COLO668 (cell line): Measurements from ENCODE around the gene ITSN1.
"Not testable (repeated sequence)": the region's sequence is repeated elsewhere in the genome, so short reads cannot be mapped to it uniquely, and the experiment has no call there.

Source experiments
- DNase-seq: peaks from one replicate; lab custom pipeline; 2025; ENCODE audit not compliant: unreplicated experiment; lab: John Stamatoyannopoulos, UW

The ITSN1 gene

GRCh38 chr21:33729139-33729538 is 86.8 kb downstream of the ITSN1 start:
- DNase-seq, result not testable (repeated sequence)

DNA sequence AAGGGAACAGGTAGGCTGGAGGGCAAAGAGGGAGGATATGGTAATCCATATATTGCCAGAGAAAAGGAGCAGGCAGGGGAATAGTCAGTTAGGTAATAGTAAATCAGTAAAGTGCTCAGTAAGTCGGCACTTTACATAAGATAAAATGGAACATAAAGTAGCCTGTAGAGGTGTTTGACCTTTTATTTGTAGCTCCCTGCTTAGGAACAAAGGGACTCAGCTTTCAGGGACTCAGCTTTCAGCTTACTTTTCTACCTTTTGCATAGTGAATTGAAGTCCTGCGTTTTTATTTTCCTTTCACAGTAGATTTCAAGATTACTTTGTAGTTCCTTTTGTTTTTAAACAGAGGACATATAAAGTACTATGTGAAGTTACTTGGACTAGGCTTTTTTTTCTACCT is 87.3 kb downstream of the ITSN1 start:
- no peak for DNase-seq

DNA sequence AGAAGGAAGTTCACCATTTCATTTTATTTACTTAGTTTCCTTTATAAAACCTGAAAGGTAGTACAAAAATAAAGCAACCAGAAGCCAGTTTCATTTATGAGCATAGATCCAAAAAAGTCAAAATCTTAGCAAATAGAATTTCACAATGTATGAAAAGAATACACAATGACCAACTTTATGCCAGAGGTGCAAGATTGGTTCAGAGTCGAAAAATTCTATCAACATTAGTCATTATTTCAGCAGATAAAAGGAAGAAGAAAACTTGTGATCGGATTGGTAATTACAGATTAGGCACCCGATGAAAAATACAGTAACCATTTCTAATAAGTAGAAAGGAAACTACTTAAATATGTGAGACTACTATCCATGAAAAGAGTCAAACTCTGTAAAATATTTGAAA is 89.1 kb downstream of the ITSN1 start:
- no peak for DNase-seq

- no peak for DNase-seq
These were observed 89.7 kb downstream of the ITSN1 start for GRCh38 chr21:33732038-33732437.

DNA sequence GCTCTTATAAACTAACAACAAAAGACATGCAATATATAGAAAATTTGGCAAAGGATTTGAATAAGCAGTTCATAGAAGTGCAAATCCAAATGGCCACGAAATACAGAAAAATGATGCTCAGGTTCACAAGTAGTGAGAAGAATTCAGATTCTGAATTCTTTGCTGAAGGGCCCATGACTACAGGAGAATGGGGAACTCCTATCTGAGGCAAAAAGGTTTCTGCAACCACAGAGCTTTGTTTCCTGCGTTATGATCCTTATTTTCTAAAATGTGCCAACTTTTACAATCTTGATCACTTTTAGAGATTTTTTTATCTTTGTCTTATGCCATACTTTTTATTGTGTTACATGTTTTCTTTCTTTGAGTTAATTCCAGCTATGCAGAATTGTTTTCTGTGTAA is 91.3 kb downstream of the ITSN1 start:
- DNase-seq, result no peak

- no peak for DNase-seq
These were observed 92.0 kb downstream of the ITSN1 start for GRCh38 chr21:33734291-33734690.

DNA sequence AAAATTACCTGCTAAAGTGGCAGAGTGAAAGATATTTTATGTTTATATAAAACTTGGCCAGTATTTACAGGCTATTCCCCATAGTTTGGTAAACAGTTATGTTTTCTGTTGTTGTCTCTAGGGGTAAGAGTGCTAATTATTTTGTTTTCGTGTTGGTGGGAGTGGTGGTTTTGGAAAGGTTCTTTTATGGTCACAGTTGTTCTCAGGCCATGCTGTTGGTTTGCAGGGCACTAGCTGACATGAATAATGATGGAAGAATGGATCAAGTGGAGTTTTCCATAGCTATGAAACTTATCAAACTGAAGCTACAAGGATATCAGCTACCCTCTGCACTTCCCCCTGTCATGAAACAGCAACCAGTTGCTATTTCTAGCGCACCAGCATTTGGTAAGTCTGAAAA is 92.5 kb downstream of the ITSN1 start:
- no peak for DNase-seq

- DNase-seq, result no peak
These were observed 94.3 kb downstream of the ITSN1 start for GRCh38 chr21:33736569-33736968.

GRCh38 chr21:33739701-33740100 is 97.4 kb downstream of the ITSN1 start:
- DNase-seq, result no peak

- DNase-seq, result no peak
These were observed 105.1 kb downstream of the ITSN1 start for GRCh38 chr21:33747420-33747819.

GRCh38 chr21:33748903-33749302 is 106.6 kb downstream of the ITSN1 start:
- no peak for DNase-seq

DNA sequence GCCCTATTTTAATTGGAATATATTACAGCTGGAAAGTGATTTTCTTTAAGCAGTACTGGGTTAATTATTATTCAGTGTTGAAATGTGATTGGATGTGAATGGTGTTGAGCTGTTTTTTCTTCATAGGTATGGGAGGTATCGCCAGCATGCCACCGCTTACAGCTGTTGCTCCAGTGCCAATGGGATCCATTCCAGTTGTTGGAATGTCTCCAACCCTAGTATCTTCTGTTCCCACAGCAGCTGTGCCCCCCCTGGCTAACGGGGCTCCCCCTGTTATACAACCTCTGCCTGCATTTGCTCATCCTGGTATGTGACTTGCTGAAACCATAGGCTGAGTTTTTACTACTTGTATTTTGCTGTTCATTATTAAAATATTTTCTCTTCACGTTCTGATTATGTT is 107.7 kb downstream of the ITSN1 start:
- DNase-seq, result no peak

GRCh38 chr21:33751120-33751519 is 108.8 kb downstream of the ITSN1 start:
- no peak for DNase-seq

GRCh38 chr21:33751533-33751932 is 109.2 kb downstream of the ITSN1 start:
- no peak for DNase-seq

DNA sequence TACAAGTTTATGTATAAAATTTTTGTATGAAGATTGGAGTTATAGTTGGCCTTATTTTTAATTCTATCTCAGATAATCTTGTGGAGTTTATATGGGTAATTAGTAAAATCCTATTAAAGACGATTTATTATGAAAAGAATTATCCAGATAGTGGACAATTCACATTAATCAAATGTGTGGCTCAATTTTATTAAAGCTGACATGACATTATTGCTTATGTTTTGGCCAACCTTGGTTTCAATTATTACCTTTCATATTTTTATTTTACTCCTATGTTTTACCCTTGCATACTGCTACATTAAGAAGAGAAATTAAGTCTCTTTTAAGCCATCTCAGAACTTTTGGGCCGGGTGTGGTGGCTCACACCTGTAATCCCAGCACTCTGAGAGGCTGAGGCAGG is 110.0 kb downstream of the ITSN1 start:
- DNase-seq, result no peak

- DNase-seq, result no peak
These were observed 111.6 kb downstream of the ITSN1 start for GRCh38 chr21:33753886-33754285.

GRCh38 chr21:33754481-33754880 is 112.2 kb downstream of the ITSN1 start:
- DNase-seq, result no peak

DNA sequence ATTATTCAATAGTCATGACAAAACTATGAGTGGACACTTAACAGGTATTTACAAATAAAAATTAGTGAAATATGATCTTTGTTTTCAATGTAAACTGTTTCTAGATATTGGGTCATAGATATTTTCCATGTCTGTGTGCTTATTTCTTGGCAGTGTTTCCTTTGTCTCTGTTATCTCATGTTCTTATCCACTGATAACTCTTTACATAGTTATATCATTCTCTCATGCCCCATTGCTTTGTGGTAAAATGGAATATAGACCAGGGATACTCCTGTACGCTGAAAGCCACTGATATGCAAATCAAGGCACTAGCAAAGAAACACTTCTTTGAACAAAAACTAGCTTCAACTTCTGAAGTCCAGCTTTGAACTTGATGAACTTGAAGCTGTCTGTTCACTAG is 113.1 kb downstream of the ITSN1 start:
- DNase-seq, result no peak

- no peak for DNase-seq
These were observed 118.5 kb downstream of the ITSN1 start for GRCh38 chr21:33760641-33761440.

GRCh38 chr21:33761441-33762036 is 119.2 kb downstream of the ITSN1 start:
- peak; percentile 41 for DNase-seq

- no peak for DNase-seq
These were observed 120.7 kb downstream of the ITSN1 start for GRCh38 chr21:33762803-33763581.

DNA sequence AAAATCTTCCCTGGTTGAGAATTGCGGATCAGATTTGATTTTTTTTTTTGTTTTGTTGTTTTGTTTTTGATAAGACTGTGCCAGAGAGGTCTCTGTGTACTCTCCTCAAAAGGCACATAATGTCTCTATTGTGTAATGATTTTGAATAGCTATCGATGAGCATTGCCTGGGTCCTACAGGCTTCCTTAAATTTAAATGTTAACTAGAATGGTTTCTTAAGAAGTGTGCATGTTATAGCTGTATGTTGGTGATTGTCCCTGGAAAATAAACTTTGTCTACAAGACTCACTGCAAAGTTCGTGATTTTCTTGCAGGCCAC is 121.2 kb downstream of the ITSN1 start:
- no peak for DNase-seq
